Endothelial cell of umbilical vein (primary cell): ENCODE results near the gene KERA. TPM values are rescaled to one million over a fixed set of nuclear protein-coding genes. Genes with fewer than 3 reads are reported as not detected.

Experiments
- BruUV-seq: library from RNA; stranded (reverse); fragments of 400-500 nt; replicated peaks from 2 replicates; lab custom pipeline; 2021; lab: Mats Ljungman, UMichigan
- CTCF ChIA-PET: fragments of 300-600, 350-600 bp; sonication (Branson Sonifier 250); formaldehyde crosslinking; loops from one replicate; lab custom pipeline; 2021; ENCODE audit warnings: antibody characterized with exemption, inconsistent platforms; lab: Charles Lee
- POLR2A ChIA-PET: fragments of 300-600, 350-600 bp; sonication (Branson Sonifier 250); formaldehyde crosslinking; loops from one replicate; lab custom pipeline; 2021; ENCODE audit warnings: antibody characterized with exemption, inconsistent platforms; lab: Charles Lee
- DNase-seq: peaks from one replicate; pipeline ENCODE4 v3.0.0-alpha.2; 2011; ENCODE audit warnings: low read depth, low spot score
- FAIRE-seq: peaks from 2 replicates; lab custom pipeline; 2011; peaks lifted over from hg19 to GRCh38; lab: Jason Lieb, UNC
- H2AFZ ChIP-seq: 2 replicates; pipeline ENCODE4 v1.6.0; 2012; ENCODE audit warnings: low read depth, low read length, control low read depth, inconsistent platforms
- H3K27ac ChIP-seq: 2 replicates; pipeline ENCODE4 v1.5.1; 2011; ENCODE audit warnings: low read depth, mild to moderate bottlenecking, control low read depth, low read length, moderate library complexity; ENCODE audit not compliant: insufficient read depth
- H3K27me3 ChIP-seq, 2 experiments: 2 replicates each; pipeline versions ENCODE4 v1.6.0 to v1.6.1; 2011; ENCODE audit warnings: low read length in 2 of 2, mixed read lengths in 1 of 2; ENCODE audit not compliant: control insufficient read depth in 2 of 2, insufficient read depth in 2 of 2
- H3K36me3 ChIP-seq, 2 experiments: 2 replicates in 1 of 2; 3 replicates in 1 of 2; pipeline ENCODE4 v1.5.1; 2011; ENCODE audit warnings: low read length in 2 of 2, mild to moderate bottlenecking in 1 of 2, moderate library complexity in 1 of 2; ENCODE audit not compliant: control insufficient read depth in 2 of 2, insufficient read depth in 2 of 2; ENCODE audit errors: extremely low read depth in 1 of 2
- H3K4me1 ChIP-seq: 3 replicates; pipeline ENCODE4 v1.5.1; 2011; ENCODE audit warnings: mild to moderate bottlenecking, low read length; ENCODE audit not compliant: control insufficient read depth, insufficient read depth; ENCODE audit errors: extremely low read depth
- H3K4me2 ChIP-seq: 2 replicates; pipeline ENCODE4 v1.6.1; 2011; ENCODE audit warnings: low read length, control low read depth, mixed read lengths; ENCODE audit not compliant: insufficient read depth
- H3K4me3 ChIP-seq, 3 experiments: fragments of 200-600 bp in 1 of 3; sonication (generic), shearing (Covaris generic) in 1 of 3; replicated peaks in 1 of 3; 2 replicates each; pipeline ENCODE4 v1.5.1; 2011 to 2016; ENCODE audit warnings: control low read depth in 3 of 3, low read length in 3 of 3, mild to moderate bottlenecking in 2 of 3, inconsistent platforms in 1 of 3, low read depth in 1 of 3, moderate library complexity in 1 of 3; ENCODE audit not compliant: insufficient read depth in 1 of 3
- H3K79me2 ChIP-seq: 2 replicates; pipeline ENCODE4 v1.6.0; 2012; ENCODE audit warnings: low read length, inconsistent platforms; ENCODE audit not compliant: control insufficient read depth, insufficient read depth
- H3K9ac ChIP-seq: replicated peaks from 2 replicates; pipeline ENCODE3; 2011; ENCODE audit warnings: low read length, control low read depth; ENCODE audit not compliant: insufficient read depth; ENCODE audit errors: extremely low read depth
- H3K9me1 ChIP-seq: replicated peaks from 3 replicates; pipeline ENCODE4 v1.6.0; 2011; ENCODE audit warnings: mild to moderate bottlenecking, low read length; ENCODE audit not compliant: control insufficient read depth, insufficient read depth; ENCODE audit errors: extremely low read depth
- H3K9me3 ChIP-seq: replicated peaks from 2 replicates; pipeline ENCODE4 v1.5.1; 2012; ENCODE audit warnings: low read length, inconsistent platforms; ENCODE audit not compliant: control insufficient read depth, insufficient read depth
- H4K20me1 ChIP-seq: replicated peaks from 2 replicates; pipeline ENCODE3; 2011; ENCODE audit warnings: mild to moderate bottlenecking, low read length; ENCODE audit not compliant: control insufficient read depth, insufficient read depth; ENCODE audit errors: extremely low read depth
- EZH2 ChIP-seq: IDR thresholded peaks from 2 replicates; pipeline ENCODE4 v1.6.1; 2012; ENCODE audit warnings: borderline replicate concordance, low read depth, mild to moderate bottlenecking, moderate library complexity, low read length, inconsistent platforms; ENCODE audit not compliant: severe bottlenecking
- FOS ChIP-seq: IDR thresholded peaks from 2 replicates; pipeline ENCODE4 v1.6.1; 2011; ENCODE audit warnings: mild to moderate bottlenecking, low read length, moderate library complexity, borderline replicate concordance; ENCODE audit not compliant: insufficient read depth
- GATA2 ChIP-seq: IDR thresholded peaks from 2 replicates; pipeline ENCODE4 v1.7.0; 2011; ENCODE audit warnings: low read depth, mild to moderate bottlenecking, moderate library complexity, mixed read lengths, low read length; ENCODE audit not compliant: insufficient read length, insufficient read depth
- JUN ChIP-seq: IDR thresholded peaks from 2 replicates; pipeline ENCODE4 v1.6.1; 2011; ENCODE audit warnings: borderline replicate concordance, low read depth; ENCODE audit not compliant: insufficient read length, insufficient read depth
- MYC ChIP-seq: IDR thresholded peaks from one replicate; pipeline ENCODE4 v1.6.1; 2011; ENCODE audit warnings: mild to moderate bottlenecking, low read depth, low read length
- POLR2A ChIP-seq: IDR thresholded peaks from 2 replicates; pipeline ENCODE4 v1.6.1; 2012; ENCODE audit warnings: low read depth, mild to moderate bottlenecking, control low read depth, low read length
- POLR2AphosphoS5 ChIP-seq: IDR thresholded peaks from 2 replicates; pipeline ENCODE4 v1.6.1; 2012; ENCODE audit warnings: low read depth, mild to moderate bottlenecking, control low read depth, low read length, moderate library complexity; ENCODE audit not compliant: insufficient read depth
- dilution Hi-C: fragments of 300-500 bp; cut with MboI; formaldehyde crosslinking; loops from one replicate; pipeline ENCODE4 v1.15.0; 2019; ENCODE audit warnings: low sequenced_read_pairs; ENCODE audit not compliant: extremely low pct_ligation_motif_present
- intact Hi-C: fragments of 100-400 bp; cut with micrococcal nuclease; formaldehyde crosslinking; loops from one replicate; pipeline ENCODE4 v1.10.0; 2022
- polyA plus RNA-seq, 4 experiments: library from polyadenylated mRNA; depleted of rRNA in 3 of 4; stranded (reverse) in 3 of 4; unstranded in 1 of 4; fragments of >200 nt; gene quantifications; 2 replicates each; pipeline versions ENCODE4 v1.2.1 to v1.2.3, GENCODE V29; 2011 to 2012; ENCODE audit warnings: missing spikeins in 1 of 4
- total RNA-seq: library from RNA; stranded (reverse); gene quantifications from 2 replicates; pipeline ENCODE4 v1.2.3, GENCODE V29; 2021
- TF ChIP-seq, protein P1 (sequence below), 2 donors: IDR thresholded peaks; 1 replicate in 1 of 2; 2 replicates in 1 of 2; pipeline ENCODE4 v1.5.1; 2011; ENCODE audit warnings: low read length in 2 of 2, mild to moderate bottlenecking in 2 of 2, moderate library complexity in 2 of 2, control low read depth in 1 of 2, inconsistent platforms in 1 of 2, low read depth in 1 of 2; ENCODE audit not compliant: insufficient read depth in 1 of 2; ENCODE audit errors: extremely low read depth in 1 of 2
- TF ChIP-seq, protein P2 (sequence below): IDR thresholded peaks from 2 replicates; pipeline ENCODE4 v1.6.1; 2011; ENCODE audit not compliant: insufficient read depth, insufficient read length

The KERA gene
- total and polyA plus RNA-seq, 2 donors (not counting 3 experiments of a cell fraction or from before 2014, with no cell fraction given): not detected

DNA sequence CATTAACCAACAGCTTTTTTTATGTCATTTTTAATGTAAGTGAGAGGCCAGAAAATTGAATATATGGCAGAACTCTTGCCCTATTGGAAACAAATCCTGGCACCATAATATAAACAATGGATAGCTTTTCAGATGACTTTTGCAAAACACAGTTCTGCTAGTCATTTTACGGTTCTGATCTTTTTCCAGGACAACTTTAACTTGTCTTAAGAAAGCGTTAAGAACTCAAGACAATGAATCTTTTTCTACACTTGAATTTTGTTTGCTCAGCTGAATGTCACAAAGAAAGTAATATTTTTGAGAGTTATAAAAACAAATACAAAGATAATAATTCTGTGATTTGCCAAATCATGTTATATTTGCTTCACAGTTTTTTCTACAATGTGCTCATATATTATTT is 13.2 kb downstream of the KERA start:
- Histone ChIP-seq H3K36me3 (no peaks in the 10 kb centered on the region), H3K27me3 (no peaks in the 10 kb centered on the region), H3K27ac (no peak overlapping the region), H3K4me3 (no peak overlapping the region), H3K9ac (no peak overlapping the region), H3K4me1 (no peaks in the 10 kb centered on the region), H2AFZ (no peak overlapping the region), H3K9me1 (no peaks in the 10 kb centered on the region), H3K79me2 (no peaks in the 10 kb centered on the region), H3K4me2 (no peak overlapping the region), H4K20me1 (no peaks in the 10 kb centered on the region), H3K9me3 (no peaks in the 10 kb centered on the region)
- intact Hi-C loops: no loop called here
- BruUV-seq: no TSS peak
- ChIA-PET CTCF (no interaction called here), POLR2A (no interaction called here)
- dilution Hi-C loops: no loop called here
- TF ChIP-seq POLR2A: no peak
- TF ChIP-seq, protein P1, sequence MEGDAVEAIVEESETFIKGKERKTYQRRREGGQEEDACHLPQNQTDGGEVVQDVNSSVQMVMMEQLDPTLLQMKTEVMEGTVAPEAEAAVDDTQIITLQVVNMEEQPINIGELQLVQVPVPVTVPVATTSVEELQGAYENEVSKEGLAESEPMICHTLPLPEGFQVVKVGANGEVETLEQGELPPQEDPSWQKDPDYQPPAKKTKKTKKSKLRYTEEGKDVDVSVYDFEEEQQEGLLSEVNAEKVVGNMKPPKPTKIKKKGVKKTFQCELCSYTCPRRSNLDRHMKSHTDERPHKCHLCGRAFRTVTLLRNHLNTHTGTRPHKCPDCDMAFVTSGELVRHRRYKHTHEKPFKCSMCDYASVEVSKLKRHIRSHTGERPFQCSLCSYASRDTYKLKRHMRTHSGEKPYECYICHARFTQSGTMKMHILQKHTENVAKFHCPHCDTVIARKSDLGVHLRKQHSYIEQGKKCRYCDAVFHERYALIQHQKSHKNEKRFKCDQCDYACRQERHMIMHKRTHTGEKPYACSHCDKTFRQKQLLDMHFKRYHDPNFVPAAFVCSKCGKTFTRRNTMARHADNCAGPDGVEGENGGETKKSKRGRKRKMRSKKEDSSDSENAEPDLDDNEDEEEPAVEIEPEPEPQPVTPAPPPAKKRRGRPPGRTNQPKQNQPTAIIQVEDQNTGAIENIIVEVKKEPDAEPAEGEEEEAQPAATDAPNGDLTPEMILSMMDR (IDR thresholded peaks at IDR 0.05; ENCODE audit: extremely low read depth in 1 of 2, insufficient read depth in 1 of 2, low read depth in 1 of 2, low read length in 2 of 2): no peak
- no peak for TF ChIP-seq EZH2
- no peak for TF ChIP-seq FOS
- TF ChIP-seq, protein P2, sequence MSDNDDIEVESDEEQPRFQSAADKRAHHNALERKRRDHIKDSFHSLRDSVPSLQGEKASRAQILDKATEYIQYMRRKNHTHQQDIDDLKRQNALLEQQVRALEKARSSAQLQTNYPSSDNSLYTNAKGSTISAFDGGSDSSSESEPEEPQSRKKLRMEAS: no peak
- TF ChIP-seq JUN: no peak
- no peak for TF ChIP-seq MYC
- TF ChIP-seq POLR2AphosphoS5: no peak
- no peak for TF ChIP-seq GATA2
- FAIRE-seq (no peak), DNase-seq (no peak)
